ENCODE results near the gene SERPINA4.

- TF ChIP-seq POLR2A (IDR thresholded peaks at IDR 0.05; ENCODE audit: low read depth): no peak
- TF ChIP-seq POLR2AphosphoS5 (IDR thresholded peaks at IDR 0.05): no peak
Observed at GRCh38 chr14:94547151-94547680, 14.0 kb upstream of the SERPINA4 start.

Measured in esophagus muscularis mucosa (tissue), 2 donors.